HUES64 (cell line): Measurements from ENCODE around the gene PTPRA.

ENCODE experiments used
- H3K27ac ChIP-seq: 2 replicates; pipeline ENCODE4 v1.7.0; 2013; ENCODE audit warnings: low read depth, low read length, inconsistent platforms
- H3K27me3 ChIP-seq: 2 replicates; pipeline ENCODE4 v1.6.1; 2013; ENCODE audit warnings: mild to moderate bottlenecking, low read length; ENCODE audit not compliant: insufficient read depth
- H3K36me3 ChIP-seq: 2 replicates; pipeline ENCODE4 v1.6.1; 2013; ENCODE audit warnings: mild to moderate bottlenecking, low read length; ENCODE audit not compliant: insufficient read depth
- H3K4me1 ChIP-seq: 2 replicates; pipeline ENCODE4 v1.6.1; 2013; ENCODE audit warnings: mild to moderate bottlenecking, low read length, moderate library complexity; ENCODE audit not compliant: insufficient read depth
- H3K4me3 ChIP-seq: 2 replicates; pipeline ENCODE4 v1.5.1; 2013; ENCODE audit warnings: mild to moderate bottlenecking, low read length, moderate library complexity
- H3K9ac ChIP-seq: 2 replicates; pipeline ENCODE4 v1.6.1; 2013; ENCODE audit warnings: mild to moderate bottlenecking, low read depth, low read length
- H3K9me3 ChIP-seq: 2 replicates; pipeline ENCODE4 v1.6.1; 2013; ENCODE audit warnings: low read depth, low read length; ENCODE audit not compliant: insufficient read depth
- WGBS: fragments of 150-250, 120-280 bp; methylation state at CpG from one replicate; pipeline ENCODE4 v1.1.7; 2013; ENCODE audit warnings: missing lambda C conversion rate; 5-methylcytosine and 5-hydroxymethylcytosine counted together

Gene PTPRA

GRCh38 chr20:2872459-2873009 lies 747 bp upstream of the PTPRA start:
- Histone ChIP-seq H3K9ac (peak overlapping the region; percentile 57), H3K9me3 (no peaks in the 10 kb centered on the region), H3K36me3 (peaks cover 6% of the 10 kb centered on the region; the same call in 1 of the 2 replicates), H3K4me1 (peaks cover 22% of the 10 kb centered on the region), H3K27me3 (peaks cover 22% of the 10 kb centered on the region), H3K4me3 (peak overlapping the region; percentile 98), H3K27ac (no peak overlapping the region)
- under 1% methylated on average over 49 of the region's 49 CpGs for WGBS

- peaks cover 22% of the 10 kb centered on the region for H3K27me3 ChIP-seq
- peaks cover 7% of the 10 kb centered on the region; the same call in 1 of the 2 replicates for H3K36me3 ChIP-seq
- WGBS: under 1% methylated on average over 29 of the region's 29 CpGs
- peak overlapping the region; percentile 98 for H3K4me3 ChIP-seq
- H3K4me1 ChIP-seq: peaks cover 22% of the 10 kb centered on the region
- peak overlapping the region; percentile 73 for H3K27ac ChIP-seq
- no peaks in the 10 kb centered on the region for H3K9me3 ChIP-seq
- H3K9ac ChIP-seq: peak overlapping the region; percentile 81
These were observed 413 bp downstream of the PTPRA start for GRCh38 chr20:2873747-2874041.

GRCh38 chr20:2874456-2874855 lies 1.2 kb downstream of the PTPRA start:
- H3K36me3 ChIP-seq: peaks cover 7% of the 10 kb centered on the region; the same call in 1 of the 2 replicates
- H3K4me1 ChIP-seq: peaks cover 22% of the 10 kb centered on the region
- no peak overlapping the region for H3K27ac ChIP-seq
- WGBS: 57% methylated on average over 7 of the region's 7 CpGs
- peak overlapping the region; percentile 81; the same call in 1 of the 2 replicates for H3K9ac ChIP-seq
- peaks cover 22% of the 10 kb centered on the region for H3K27me3 ChIP-seq
- H3K4me3 ChIP-seq: peak overlapping the region; percentile 98
- no peaks in the 10 kb centered on the region for H3K9me3 ChIP-seq

GRCh38 chr20:2875690-2876203 lies 2.5 kb downstream of the PTPRA start:
- Histone ChIP-seq H3K9me3 (no peaks in the 10 kb centered on the region), H3K4me1 (peaks cover 21% of the 10 kb centered on the region), H3K9ac (no peak overlapping the region), H3K27me3 (peaks cover 22% of the 10 kb centered on the region), H3K27ac (no peak overlapping the region), H3K4me3 (no peak overlapping the region), H3K36me3 (peaks cover 7% of the 10 kb centered on the region; the same call in 1 of the 2 replicates)
- WGBS: 94% methylated on average over 5 of the region's 5 CpGs

- WGBS: 96% methylated on average over 1 of the region's 1 CpG
These were observed 5.2 kb downstream of the PTPRA start for GRCh38 chr20:2878515-2878914.

GRCh38 chr20:2879146-2879545 lies 5.9 kb downstream of the PTPRA start:
- 94% methylated on average over 3 of the region's 3 CpGs for WGBS
- Histone ChIP-seq H3K4me1 (peaks cover 13% of the 10 kb centered on the region; the same call in 1 of the 2 replicates), H3K27ac (no peak overlapping the region), H3K9ac (no peak overlapping the region), H3K27me3 (no peaks in the 10 kb centered on the region), H3K36me3 (peaks cover 7% of the 10 kb centered on the region; the same call in 1 of the 2 replicates), H3K9me3 (no peaks in the 10 kb centered on the region), H3K4me3 (no peak overlapping the region)

More at GRCh38 chr20:2878515-2878914, 5.2 kb downstream of the PTPRA start:
- Histone ChIP-seq H3K9ac (no peak overlapping the region), H3K4me1 (peaks cover 13% of the 10 kb centered on the region; the same call in 1 of the 2 replicates), H3K27me3 (no peaks in the 10 kb centered on the region), H3K36me3 (peaks cover 7% of the 10 kb centered on the region; the same call in 1 of the 2 replicates), H3K27ac (no peak overlapping the region), H3K4me3 (no peak overlapping the region), H3K9me3 (no peaks in the 10 kb centered on the region)

GRCh38 chr20:2880650-2881049 lies 7.4 kb downstream of the PTPRA start:
- Histone ChIP-seq H3K9me3 (no peaks in the 10 kb centered on the region), H3K9ac (no peak overlapping the region), H3K27me3 (no peaks in the 10 kb centered on the region), H3K4me1 (no peaks in the 10 kb centered on the region), H3K36me3 (peaks cover 7% of the 10 kb centered on the region; the same call in 1 of the 2 replicates), H3K4me3 (no peak overlapping the region), H3K27ac (no peak overlapping the region)
- WGBS: 88% methylated on average over 7 of the region's 7 CpGs

- Histone ChIP-seq H3K36me3 (no peaks in the 10 kb centered on the region; the same call in 1 of the 2 replicates), H3K9ac (no peak overlapping the region), H3K4me1 (no peaks in the 10 kb centered on the region), H3K4me3 (no peak overlapping the region), H3K27me3 (no peaks in the 10 kb centered on the region), H3K27ac (no peak overlapping the region), H3K9me3 (no peaks in the 10 kb centered on the region)
- WGBS: 93% methylated on average over 2 of the region's 3 CpGs
These were observed 10.7 kb downstream of the PTPRA start for GRCh38 chr20:2883726-2884637.

GRCh38 chr20:2887715-2888114 lies 14.4 kb downstream of the PTPRA start:
- Histone ChIP-seq H3K4me1 (no peaks in the 10 kb centered on the region), H3K27ac (no peak overlapping the region), H3K9me3 (no peaks in the 10 kb centered on the region), H3K36me3 (no peaks in the 10 kb centered on the region), H3K27me3 (no peaks in the 10 kb centered on the region), H3K9ac (no peak overlapping the region), H3K4me3 (no peak overlapping the region)
- WGBS: 92% methylated on average over 3 of the region's 3 CpGs

- H3K36me3 ChIP-seq: no peaks in the 10 kb centered on the region
- H3K4me1 ChIP-seq: no peaks in the 10 kb centered on the region
- H3K4me3 ChIP-seq: no peak overlapping the region
- H3K9me3 ChIP-seq: no peaks in the 10 kb centered on the region
- no peak overlapping the region for H3K27ac ChIP-seq
- no peaks in the 10 kb centered on the region for H3K27me3 ChIP-seq
- 98% methylated on average over 3 of the region's 4 CpGs for WGBS
- no peak overlapping the region for H3K9ac ChIP-seq
These were observed 15.1 kb downstream of the PTPRA start for GRCh38 chr20:2888224-2888955.

- H3K9me3 ChIP-seq: no peaks in the 10 kb centered on the region
- no peak overlapping the region for H3K4me3 ChIP-seq
- no peak overlapping the region for H3K9ac ChIP-seq
- no peaks in the 10 kb centered on the region for H3K4me1 ChIP-seq
- H3K27ac ChIP-seq: no peak overlapping the region
- H3K36me3 ChIP-seq: no peaks in the 10 kb centered on the region
- WGBS: 91% methylated on average over 1 of the region's 1 CpG
- H3K27me3 ChIP-seq: no peaks in the 10 kb centered on the region
These were observed 15.9 kb downstream of the PTPRA start for GRCh38 chr20:2889209-2889608.
